Activated gamma-delta T cell (primary cell): Measurements from ENCODE around the gene ATP5F1E.

Source experiments
- DNase-seq: peaks from one replicate; lab custom pipeline; 2025; lab: John Stamatoyannopoulos, UW
- total RNA-seq, 2 donors: gene quantifications; one replicate each; lab custom pipeline; 2026; lab: John Stamatoyannopoulos, UW

Gene ATP5F1E
- total RNA-seq: 187 to 211 reads per million in 2 donors

GRCh38 chr20:59032023-59032712, at the start of gene ATP5F1E:
Gene ATP5F1E, minus strand, starts transcription at chr20:59032335. Its CDS starts 84 bp downstream, at chr20:59032251.
- DNase-seq: peak; percentile 98

- no peak for DNase-seq
Measured at GRCh38 chr20:59081036-59081435, 48.9 kb upstream of the ATP5F1E start.

DNA sequence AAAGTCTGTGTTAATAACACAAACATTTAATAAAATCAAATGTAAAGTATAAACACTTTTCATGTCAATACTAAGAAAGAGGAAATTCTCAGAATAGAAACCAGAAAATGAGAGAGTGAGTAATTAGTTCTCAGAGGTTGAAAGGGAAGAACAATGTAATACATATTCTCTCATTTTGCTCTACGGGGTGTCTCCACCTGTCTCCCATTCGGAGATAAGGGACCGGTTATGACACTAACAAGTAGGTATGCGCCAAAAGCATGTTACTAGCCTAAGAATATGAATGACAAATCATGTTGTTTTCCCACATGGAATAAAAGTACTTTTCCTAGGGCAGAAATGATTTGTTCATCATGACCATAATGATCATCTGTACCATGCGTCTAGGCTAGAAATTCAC, 46.1 kb upstream of the ATP5F1E start:
- no peak for DNase-seq

DNA sequence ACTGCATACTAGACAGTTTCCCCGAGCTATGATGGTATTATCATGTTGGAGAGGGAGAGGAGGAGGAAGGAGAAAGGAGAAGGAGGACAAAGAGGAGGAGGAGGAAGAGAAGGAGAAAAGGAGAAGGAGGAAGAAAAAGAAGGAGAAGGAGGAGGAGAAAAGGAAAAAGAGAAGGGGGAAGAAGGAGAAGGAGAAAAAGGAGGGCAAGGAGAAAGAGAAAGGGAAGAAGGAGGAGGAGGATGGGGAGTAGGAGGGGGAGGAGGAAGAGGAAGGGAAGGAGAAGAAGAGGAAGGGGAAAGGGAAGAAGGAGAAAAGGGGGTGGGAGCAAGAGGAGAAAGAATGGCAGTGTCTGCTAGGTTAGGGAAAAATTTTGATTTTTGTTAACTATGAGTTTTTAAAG, 45.6 kb upstream of the ATP5F1E start:
- no peak for DNase-seq

GRCh38 chr20:59075934-59076508, 43.9 kb upstream of the ATP5F1E start:
- DNase-seq: no peak

GRCh38 chr20:59074456-59074855, 42.3 kb upstream of the ATP5F1E start:
- no peak for DNase-seq

GRCh38 chr20:59073582-59073981, 41.4 kb upstream of the ATP5F1E start:
- no peak for DNase-seq

DNA sequence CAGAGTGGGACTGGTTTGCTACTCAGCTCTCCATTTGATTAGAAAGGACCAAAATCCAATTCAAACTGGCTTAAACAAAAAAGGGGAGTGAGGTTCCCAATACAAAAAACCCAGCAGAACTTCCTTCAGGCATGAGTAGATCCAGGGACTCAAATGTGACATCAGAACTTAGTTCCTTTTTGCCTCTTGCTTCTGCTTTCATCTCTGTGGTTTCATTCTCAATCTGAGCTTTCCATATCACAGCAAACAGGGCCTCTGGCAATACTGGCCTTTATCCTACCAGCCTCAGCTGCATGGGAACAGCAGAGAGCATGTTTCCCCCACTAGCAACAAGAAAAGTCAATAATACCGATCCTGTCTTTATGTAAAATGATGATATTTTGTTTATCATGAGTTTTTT, 39.1 kb upstream of the ATP5F1E start:
- DNase-seq: no peak

DNA sequence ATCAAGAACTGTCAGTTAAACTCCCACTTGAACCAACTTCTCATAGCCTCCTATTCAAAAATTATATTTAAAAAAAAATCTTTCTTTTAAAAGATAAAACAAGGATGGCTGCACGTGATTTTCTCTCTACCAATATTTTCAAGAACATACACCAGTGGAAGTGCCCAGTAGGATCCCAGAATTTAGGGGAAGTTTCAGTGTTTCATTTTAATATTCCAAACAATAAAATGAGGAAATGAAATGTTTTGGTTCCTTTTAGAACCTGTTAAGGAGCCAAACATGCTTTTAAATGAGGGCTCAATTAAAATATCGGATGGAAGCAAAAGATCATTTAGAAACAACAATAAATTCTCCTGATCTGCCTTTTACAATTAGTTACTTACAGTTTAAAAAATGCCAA, 36.9 kb upstream of the ATP5F1E start:
- no peak for DNase-seq

DNA sequence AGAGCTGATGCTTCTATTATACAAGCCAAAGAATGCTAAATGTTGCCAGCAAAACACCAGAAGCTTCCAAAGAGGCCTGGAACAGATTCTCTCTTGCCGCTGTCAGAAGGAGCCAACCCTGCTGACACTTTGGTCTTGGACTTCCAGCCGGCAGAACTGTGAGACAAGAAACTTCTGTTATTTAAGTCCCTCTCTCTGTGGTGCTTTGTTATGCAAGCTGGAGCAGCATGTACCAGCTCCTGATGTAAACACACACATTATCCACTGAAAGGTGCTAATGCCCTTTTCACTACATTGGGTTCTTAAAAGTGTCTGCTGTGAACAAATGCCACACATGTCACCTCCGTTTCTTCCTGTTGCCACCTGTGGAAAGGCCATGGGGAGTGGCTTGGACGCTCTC, 36.4 kb upstream of the ATP5F1E start:
- no peak for DNase-seq

- DNase-seq: no peak
Measured at GRCh38 chr20:59064214-59064722, 32.1 kb upstream of the ATP5F1E start.

GRCh38 chr20:59063358-59064213, 31.5 kb upstream of the ATP5F1E start:
- no peak for DNase-seq

DNA sequence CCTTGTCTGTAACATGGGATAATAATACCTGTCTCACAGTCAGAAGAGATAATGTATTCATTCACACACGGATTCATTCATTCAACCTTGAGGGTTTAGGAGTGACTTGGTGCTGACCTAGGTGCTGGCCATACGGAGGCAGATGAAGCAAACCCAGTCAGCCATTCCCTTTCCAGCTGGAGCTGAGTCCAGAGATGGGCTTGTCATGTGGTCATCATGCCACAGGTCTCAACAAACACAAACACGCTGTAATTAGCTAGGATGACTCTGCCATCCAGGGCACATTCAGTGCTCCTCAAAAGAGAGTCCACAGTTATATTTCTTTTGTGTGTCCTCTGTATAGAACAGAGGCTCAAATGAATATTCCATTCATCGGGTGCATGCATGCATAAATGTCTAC, 29.9 kb upstream of the ATP5F1E start:
- no peak for DNase-seq

DNA sequence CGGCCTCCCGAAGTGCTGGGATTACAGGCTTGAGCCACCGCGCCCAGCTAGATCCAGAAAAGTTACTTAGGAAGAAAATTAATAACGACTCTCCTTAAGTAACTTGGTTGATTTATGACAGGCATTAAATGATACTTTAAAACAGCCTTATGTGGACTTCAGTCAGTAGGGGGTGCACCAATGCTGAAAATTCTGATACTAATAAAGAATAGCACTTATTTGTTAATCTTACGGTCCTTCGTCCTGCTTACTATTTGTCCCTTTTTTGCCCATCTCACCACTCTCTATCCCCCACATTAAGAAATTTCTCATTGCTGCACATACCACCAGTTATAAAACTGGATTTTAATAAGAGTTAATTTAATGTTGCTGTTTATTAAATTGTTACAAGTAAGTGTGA, 23.2 kb upstream of the ATP5F1E start:
- DNase-seq: no peak

DNA sequence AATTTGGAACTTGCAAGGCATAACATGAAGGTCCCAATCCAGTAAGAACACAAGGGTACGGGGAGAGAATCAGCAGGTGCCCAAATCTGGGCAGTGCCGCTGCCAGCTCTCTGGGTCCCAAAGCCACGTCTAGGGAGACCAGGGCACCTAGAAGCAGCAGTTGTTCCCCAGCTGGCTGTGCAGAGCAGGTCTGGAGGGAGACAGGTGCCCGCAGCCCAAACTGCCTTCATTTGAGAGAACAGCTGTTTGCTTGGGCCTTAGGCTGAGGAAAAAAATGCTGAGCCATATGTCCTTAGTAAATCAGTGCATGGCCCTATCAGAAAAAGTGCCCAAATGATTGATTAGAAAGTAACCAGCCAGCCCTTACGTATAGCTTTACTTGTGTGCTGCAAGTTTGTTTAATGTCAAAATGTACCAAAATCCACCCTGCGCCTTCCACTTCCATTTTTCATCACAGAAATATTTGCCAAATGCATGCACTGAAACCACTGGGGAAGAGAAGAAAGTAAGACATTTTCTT, 19.6 kb upstream of the ATP5F1E start:
- no peak for DNase-seq

- DNase-seq: no peak
Measured at GRCh38 chr20:59050437-59050836, 18.3 kb upstream of the ATP5F1E start.

DNA sequence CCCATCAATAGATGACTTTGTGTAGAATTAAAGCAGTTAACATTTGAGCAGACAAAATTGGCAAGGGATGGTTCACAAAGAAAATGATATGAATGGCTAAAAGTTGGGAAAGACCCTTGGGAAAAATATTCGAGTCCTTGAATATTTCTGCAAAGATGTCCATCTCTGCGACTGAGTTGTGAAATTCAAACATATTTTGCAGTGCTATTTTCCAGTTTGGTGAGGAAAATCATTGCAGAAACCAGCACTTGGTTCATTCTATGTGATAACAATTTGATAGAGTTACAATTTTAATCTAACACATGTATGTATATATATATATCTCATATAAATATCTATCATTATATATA, 16.5 kb upstream of the ATP5F1E start:
- no peak for DNase-seq

GRCh38 chr20:59047938-59048680, 16.0 kb upstream of the ATP5F1E start:
- DNase-seq: no peak

DNA sequence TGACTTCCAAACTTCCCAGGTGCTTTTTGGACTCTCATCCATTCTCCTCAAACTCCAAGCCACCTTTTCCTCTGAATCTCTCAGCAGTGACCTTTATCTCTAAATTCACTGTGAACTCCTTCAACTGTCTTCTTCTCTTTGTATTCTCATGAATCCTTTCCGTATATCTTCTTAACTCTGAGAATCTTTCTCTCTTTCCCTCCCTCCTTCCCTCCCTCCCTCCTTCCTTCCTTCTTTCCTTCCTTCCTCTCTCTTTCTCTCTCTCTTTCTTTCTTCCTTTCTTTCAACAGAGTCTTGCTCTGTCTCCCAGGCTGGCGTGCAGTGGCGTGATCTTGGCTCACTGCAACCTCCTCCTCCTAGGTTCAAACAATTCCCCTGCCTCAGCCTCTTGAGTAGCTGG, 14.7 kb upstream of the ATP5F1E start:
- no peak for DNase-seq

DNA sequence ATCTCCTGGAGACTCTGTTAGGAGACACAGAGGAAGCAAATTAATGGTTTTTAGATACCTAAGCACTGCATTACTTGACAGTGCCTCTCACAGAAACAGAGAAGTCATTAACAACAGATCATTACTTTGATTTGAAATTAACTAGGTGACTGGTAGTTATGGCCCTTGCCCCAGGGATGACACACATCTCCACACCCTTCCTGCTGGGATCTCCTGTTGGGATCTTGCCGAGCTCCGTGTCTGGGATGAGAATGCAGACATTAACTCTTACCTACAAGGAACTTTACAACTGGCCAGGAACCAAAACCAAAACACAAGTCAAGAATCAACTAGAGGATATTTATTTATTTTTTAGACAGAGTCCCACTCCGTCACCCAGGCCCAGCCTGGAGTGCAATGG, 12.7 kb upstream of the ATP5F1E start:
- DNase-seq: no peak

DNA sequence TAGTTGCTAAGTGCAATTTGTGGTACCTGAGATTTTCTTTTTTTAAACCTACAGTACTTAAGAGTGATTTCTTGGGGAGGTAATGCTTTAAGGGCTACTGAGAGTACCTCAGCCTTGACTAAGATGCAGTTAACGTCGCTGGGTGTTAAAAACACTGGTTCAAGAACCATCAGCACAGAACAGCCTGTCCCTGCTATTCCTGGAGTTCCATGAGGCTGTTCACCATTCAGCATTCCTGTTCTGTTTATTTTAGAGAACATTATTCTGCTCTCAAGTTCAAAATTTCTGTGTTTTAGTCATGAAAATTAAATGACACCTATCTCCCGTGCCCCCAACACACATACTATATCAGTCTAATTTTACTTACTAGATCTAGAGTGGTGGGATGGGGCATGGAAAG, 12.2 kb upstream of the ATP5F1E start:
- DNase-seq: no peak

GRCh38 chr20:59043698-59044097, 11.6 kb upstream of the ATP5F1E start:
- DNase-seq: no peak
